K562 (cell line): Measurements from ENCODE around the gene ENTPD8. TPM values are rescaled to one million over a fixed set of nuclear protein-coding genes. Genes with fewer than 3 reads are reported as not detected.
A peak's percentile ranks its signal among the peaks of the same experiment; 100 is the strongest.

Source experiments
- ARHGAP35 ChIP-seq: fragments of 450-650 bp; IDR thresholded peaks from 2 replicates; pipeline ENCODE4 v1.6.1; 2018; ENCODE audit not compliant: partially characterized antibody
- BRCA1 ChIP-seq, 2 experiments: fragments of 450-650 bp in 1 of 2; sonication (generic) in 1 of 2; formaldehyde crosslinking in 1 of 2; IDR thresholded peaks; 2 replicates each; pipeline versions ENCODE4 v1.5.0 to v1.6.1; 2017 to 2020; ENCODE audit warnings: mild to moderate bottlenecking in 1 of 2, missing genetic modification reagents in 1 of 2
- CXXC5 ChIP-seq: fragments of 250-450 bp; sonication (Bioruptor Pico); IDR thresholded peaks from 2 replicates; pipeline ENCODE4 v1.8.0; 2022; ENCODE audit warnings: inconsistent platforms, mild to moderate bottlenecking, moderate library complexity
- ETV6 ChIP-seq, 3 experiments: fragments of 150-350 bp in 1 of 3; sonication (generic) in 1 of 3; formaldehyde crosslinking in 1 of 3; IDR thresholded peaks; 2 replicates each; pipeline versions ENCODE4 v1.6.1 to v1.8.0; 2014 to 2022; ENCODE audit warnings: borderline replicate concordance in 2 of 3, low read depth in 2 of 3, antibody characterized with exemption in 1 of 3, low read length in 1 of 3, mild to moderate bottlenecking in 1 of 3, missing genetic modification reagents in 1 of 3
- FOXM1 ChIP-seq, 2 experiments: fragments of 450-650 bp in 1 of 2; sonication (generic) in 1 of 2; formaldehyde crosslinking in 1 of 2; IDR thresholded peaks; 2 replicates each; pipeline versions ENCODE4 v1.6.1 to v1.9.0; 2017 to 2022; ENCODE audit warnings: low read depth in 2 of 2, mild to moderate bottlenecking in 2 of 2, missing genetic modification reagents in 1 of 2, moderate library complexity in 1 of 2
- HNRNPH1 ChIP-seq: fragments of 200-400 bp; formaldehyde crosslinking; optimal IDR thresholded peaks from 2 replicates; pipeline ENCODE3; 2017; ENCODE audit warnings: low read depth, mild to moderate bottlenecking, low read length, moderate library complexity
- HNRNPL ChIP-seq: fragments of 200-400 bp; formaldehyde crosslinking; IDR thresholded peaks from 2 replicates; pipeline ENCODE4 v1.6.1; 2017; ENCODE audit warnings: low read depth, mild to moderate bottlenecking, low read length
- POLR2A ChIP-seq: fragments of 450-650 bp; conservative IDR thresholded peaks from 2 replicates; pipeline ENCODE4 v1.6.1; 2016
- POLR2AphosphoS2 ChIP-seq: IDR thresholded peaks from 2 replicates; pipeline ENCODE4 v1.6.1; 2012; ENCODE audit warnings: low read length, improper control_type of control experiment
- PRPF4 ChIP-seq: fragments of 200-400 bp; formaldehyde crosslinking; IDR thresholded peaks from one replicate; pipeline ENCODE4 v1.6.1; 2017; ENCODE audit warnings: low read length, low read depth, mild to moderate bottlenecking; ENCODE audit not compliant: insufficient read depth, poor library complexity, severe bottlenecking
- SMARCE1 ChIP-seq: fragments of 450-650 bp; IDR thresholded peaks from 2 replicates; pipeline ENCODE4 v1.7.1; 2016; ENCODE audit warnings: mild to moderate bottlenecking
- TFAM ChIP-seq: fragments of 250-450 bp; sonication (Bioruptor Pico); conservative IDR thresholded peaks from 2 replicates; pipeline ENCODE4 v1.5.0; 2021; ENCODE audit warnings: mild to moderate bottlenecking, moderate library complexity
- THRA ChIP-seq: fragments of 450-650 bp; IDR thresholded peaks from 2 replicates; pipeline ENCODE4 v1.6.1; 2017; ENCODE audit warnings: mild to moderate bottlenecking, moderate library complexity
- YBX1 ChIP-seq: fragments of 450-650 bp; IDR thresholded peaks from 2 replicates; pipeline ENCODE4 v1.7.1; 2016; ENCODE audit warnings: mild to moderate bottlenecking
- ZFP1 ChIP-seq: fragments of 450-650 bp; formaldehyde crosslinking; IDR thresholded peaks from 2 replicates; pipeline ENCODE4 v1.4.0; 2020; ENCODE audit warnings: mild to moderate bottlenecking, mixed read lengths
- ZNF41 ChIP-seq: fragments of 250-450 bp; sonication (Bioruptor Pico); conservative IDR thresholded peaks from 2 replicates; pipeline ENCODE4 v1.4.0; 2020; ENCODE audit warnings: mild to moderate bottlenecking
- ZNF431 ChIP-seq: sonication (generic); formaldehyde crosslinking; IDR thresholded peaks from 2 replicates; pipeline ENCODE4 v1.8.0; 2022; ENCODE audit warnings: mild to moderate bottlenecking, missing genetic modification reagents
- ZNF512 ChIP-seq: IDR thresholded peaks from 2 replicates; pipeline ENCODE4 v1.6.1; 2016; ENCODE audit warnings: missing genetic modification characterization, missing compliant biosample characterization
- ZNF551 ChIP-seq: fragments of 250-450 bp; sonication (Bioruptor Pico); IDR thresholded peaks from 2 replicates; pipeline ENCODE4 v1.5.0; 2021; ENCODE audit warnings: mild to moderate bottlenecking, moderate library complexity
- ZNF592 ChIP-seq: fragments of 450-650 bp; IDR thresholded peaks from 2 replicates; pipeline ENCODE4 v1.6.1; 2017; ENCODE audit warnings: antibody characterized with exemption, mild to moderate bottlenecking
- polyA plus RNA-seq, 8 experiments: library from polyadenylated mRNA; depleted of rRNA in 4 of 8; stranded (reverse) in 5 of 8; unstranded in 3 of 8; fragments of >200 nt; fragmentation: Nextera tagmentation in 2 of 8; fragmentation: Illumina TruSeq in 1 of 8; extraction: Ambion mirVana in 2 of 8; extraction: Trizol in 1 of 8; gene quantifications; 2 replicates each; pipeline versions ENCODE4 v1.2.1 to v1.2.3, GENCODE V29; 2011 to 2014; ENCODE audit warnings: inconsistent platforms in 1 of 8, missing spikeins in 1 of 8
- total RNA-seq, 7 experiments: library from RNA; depleted of rRNA in 6 of 7; stranded (reverse); fragments of >200 nt in 6 of 7; fragmentation: Illumina TruSeq in 2 of 7; extraction: Trizol in 2 of 7; gene quantifications; 2 replicates each; pipeline versions ENCODE4 v1.2.1 to v1.2.3, GENCODE V29; 2011 to 2021; ENCODE audit warnings: low replicate concordance in 1 of 7

The ENTPD8 gene
- total and polyA plus RNA-seq, 9 of the 15 experiments (the other 6 are each of a cell fraction or from before 2014, with no cell fraction given) = 0.06 to 0.27 (median 0.19) TPM; not detected in 5

GRCh38 chr9:137435980-137436760 is 5.0 kb downstream of the ENTPD8 start (continued):
- no peak for TF ChIP-seq ZFP1 (CRISPR knock-in tag)
- TF ChIP-seq FOXM1 (IDR thresholded peaks at IDR 0.05; ENCODE audit: low read depth) = no peak
- no peak for TF ChIP-seq FOXM1 (CRISPR knock-in tag; IDR thresholded peaks at IDR 0.05; ENCODE audit: low read depth)
- TF ChIP-seq PRPF4 = no peak
- no peak for TF ChIP-seq ZNF512
- no peak for TF ChIP-seq TFAM
- no peak for TF ChIP-seq ZNF431
- peak; percentile 65; the same call in 1 of the 2 replicates for TF ChIP-seq SMARCE1
- TF ChIP-seq YBX1 = no peak
- no peak for TF ChIP-seq HNRNPH1
- no peak for TF ChIP-seq ZNF41 (CRISPR knock-in tag)
- no peak for TF ChIP-seq ETV6 (IDR thresholded peaks at IDR 0.05; ENCODE audit: borderline replicate concordance in 1 of 2, low read depth in 2 of 2, low read length in 1 of 2)
- no peak for TF ChIP-seq ETV6 (CRISPR knock-in tag; IDR thresholded peaks at IDR 0.05; ENCODE audit: borderline replicate concordance)
- TF ChIP-seq BRCA1 (IDR thresholded peaks at IDR 0.05) = no peak
- no peak for TF ChIP-seq BRCA1 (CRISPR knock-in tag; IDR thresholded peaks at IDR 0.05)
- no peak for TF ChIP-seq POLR2AphosphoS2
- TF ChIP-seq CXXC5 (CRISPR knock-in tag) = 0 out of 2 replicates have a peak, but pooled peaks have one; percentile 27
- no peak for TF ChIP-seq ZNF592
- TF ChIP-seq ZNF551 = no peak
- TF ChIP-seq POLR2A = peak; percentile 44; the same call in 1 of the 2 replicates
- peak; percentile 82; the same call in 1 of the 2 replicates for TF ChIP-seq HNRNPL
- no peak for TF ChIP-seq THRA
- no peak for TF ChIP-seq ARHGAP35
